Tibial artery (tissue), 4 donors: Measurements from ENCODE around the gene C1QTNF12.

Experiments
- DNase-seq, 2 donors: peaks; one replicate each; pipeline ENCODE4 v3.0.0-alpha.2; 2019
- H3K27ac ChIP-seq, 2 donors: fragments of 200-600 bp; sonication (generic) in 1 of 2; 1 replicate in 1 of 2; 2 replicates in 1 of 2; pipeline ENCODE4 v1.5.1; 2018 to 2019; ENCODE audit warnings: mild to moderate bottlenecking in 1 of 2
- H3K27me3 ChIP-seq, 2 donors: fragments of 200-600 bp; sonication (generic) in 1 of 2; one replicate each; pipeline versions ENCODE4 v1.5.1 to v1.6.0; 2016 to 2019
- H3K36me3 ChIP-seq, 3 donors: fragments of 200-600 bp; sonication (generic) in 2 of 3; one replicate each; pipeline ENCODE4 v1.5.1; 2016 to 2019; ENCODE audit warnings: mild to moderate bottlenecking in 2 of 3
- H3K4me1 ChIP-seq, 4 donors: fragments of 200-600 bp; sonication (generic) in 2 of 4; 1 replicate in 3 of 4; 2 replicates in 1 of 4; pipeline ENCODE4 v1.5.1; 2016 to 2019
- H3K4me3 ChIP-seq, 2 donors: fragments of 200-600 bp; sonication (generic) in 1 of 2; 1 replicate in 1 of 2; 2 replicates in 1 of 2; pipeline ENCODE4 v1.5.1; 2018 to 2019; ENCODE audit warnings: mild to moderate bottlenecking in 2 of 2
- H3K9me3 ChIP-seq, 3 donors: fragments of 200-600 bp; sonication (generic) in 1 of 3; one replicate each; pipeline ENCODE4 v1.5.1; 2016 to 2019
- CTCF ChIP-seq, 2 experiments: fragments of 200-600 bp in 1 of 2; fragments of 450-650 bp in 1 of 2; IDR thresholded peaks; one replicate each; pipeline ENCODE4 v1.5.1; 2017 to 2019; ENCODE audit warnings: antibody characterized with exemption in 2 of 2, mild to moderate bottlenecking in 1 of 2, moderate library complexity in 1 of 2
- intact Hi-C: fragments of 100-400 bp; cut with DNase I; formaldehyde crosslinking; loops from one replicate; pipeline ENCODE4 v1.15.0; 2023; ENCODE audit warnings: low total_unique reads

The C1QTNF12 gene

GRCh38 chr1:1292851-1293250, 46.3 kb upstream of the C1QTNF12 start:
- H3K27ac ChIP-seq, result no peak overlapping the region
- H3K4me1 ChIP-seq, result peaks cover 0 to 25% (median 7%) of the 10 kb centered on the region in 4 donors
- TF ChIP-seq CTCF (IDR thresholded peaks at IDR 0.05), result no peak
- H3K9me3 ChIP-seq, result no peaks in the 10 kb centered on the region
- intact Hi-C loops, result loop anchor here (5.0 kb wide), 1 partner anchor 171 kb away; no protein-coding TSS in a partner anchor
- DNase-seq, result no peak
- H3K27me3 ChIP-seq, result peaks cover 0 to 18% of the 10 kb centered on the region in 2 donors
- H3K4me3 ChIP-seq, result no peak overlapping the region
- H3K36me3 ChIP-seq, result peaks cover 3 to 43% (median 28%) of the 10 kb centered on the region in 3 donors

- Histone ChIP-seq H3K4me3 (no peak overlapping the region), H3K27ac (no peak overlapping the region), H3K9me3 (no peaks in the 10 kb centered on the region), H3K36me3 (peaks cover 0 to 39% (median 24%) of the 10 kb centered on the region in 3 donors), H3K27me3 (peaks cover 0 to 22% of the 10 kb centered on the region in 2 donors), H3K4me1 (peaks cover 0 to 25% (median 7%) of the 10 kb centered on the region in 4 donors)
- TF ChIP-seq CTCF (IDR thresholded peaks at IDR 0.05), result no peak
- no peak for DNase-seq
- intact Hi-C loops, result loop anchor here (5.0 kb wide), 1 partner anchor 170 kb away; no protein-coding TSS in a partner anchor
Measured at GRCh38 chr1:1292442-1292779, 45.9 kb upstream of the C1QTNF12 start.

DNA sequence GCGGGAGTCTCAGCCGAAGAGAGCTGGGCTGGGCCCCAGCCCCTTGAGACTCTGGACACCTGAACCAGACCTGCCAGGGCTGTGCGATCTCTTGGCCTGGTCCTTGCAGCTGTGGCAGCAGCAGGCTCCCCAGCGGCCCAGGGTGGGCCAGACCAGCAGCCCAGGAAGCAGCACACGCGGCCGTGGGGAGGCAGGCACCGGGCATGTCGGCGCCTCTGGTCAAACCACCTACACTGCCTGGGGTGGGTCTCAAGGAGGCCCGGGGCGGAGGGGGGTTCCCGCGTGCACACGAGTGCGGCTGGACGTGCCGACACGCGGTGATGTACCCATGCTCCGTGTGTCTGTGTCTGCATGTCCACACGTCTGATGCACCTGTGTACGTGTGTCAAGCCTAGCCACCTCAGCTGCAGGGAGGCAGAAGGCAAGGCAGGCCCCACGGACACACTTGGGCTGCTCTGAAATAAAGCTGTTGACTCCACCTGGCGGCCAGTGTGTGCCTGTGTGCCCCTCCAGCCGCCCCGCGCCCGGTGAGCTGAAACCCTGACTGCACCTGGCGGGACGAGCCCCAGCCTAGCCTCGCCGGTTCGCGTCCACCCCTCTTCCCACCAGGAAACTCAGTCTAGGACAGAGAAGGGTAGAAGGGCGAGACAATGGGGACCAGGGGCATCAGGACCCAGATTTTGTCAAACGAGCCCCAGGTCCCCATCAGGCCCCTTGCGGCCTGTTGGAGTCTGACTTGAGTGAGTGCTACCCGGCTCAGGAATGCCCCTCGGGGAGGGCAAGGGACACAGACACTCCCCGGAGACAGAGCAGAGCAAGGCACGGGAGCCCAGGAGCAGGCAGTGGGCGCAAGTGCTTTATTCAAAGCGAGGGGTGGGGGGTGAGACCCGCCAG, 45.3 kb upstream of the C1QTNF12 start:
- peak in 1 of 2 donors; percentile 44 for DNase-seq
- Histone ChIP-seq H3K27me3 (peaks cover 0 to 28% of the 10 kb centered on the region in 2 donors), H3K4me1 (peaks cover 0 to 25% (median 7%) of the 10 kb centered on the region in 4 donors), H3K9me3 (no peaks in the 10 kb centered on the region), H3K36me3 (peaks cover 0 to 36% (median 21%) of the 10 kb centered on the region in 3 donors), H3K4me3 (no peak overlapping the region), H3K27ac (no peak overlapping the region)
- intact Hi-C loops, result loop anchor here (5.0 kb wide), 1 partner anchor 169 kb away; no protein-coding TSS in a partner anchor
- peak; percentile 51 to 59 for TF ChIP-seq CTCF (IDR thresholded peaks at IDR 0.05)

DNA sequence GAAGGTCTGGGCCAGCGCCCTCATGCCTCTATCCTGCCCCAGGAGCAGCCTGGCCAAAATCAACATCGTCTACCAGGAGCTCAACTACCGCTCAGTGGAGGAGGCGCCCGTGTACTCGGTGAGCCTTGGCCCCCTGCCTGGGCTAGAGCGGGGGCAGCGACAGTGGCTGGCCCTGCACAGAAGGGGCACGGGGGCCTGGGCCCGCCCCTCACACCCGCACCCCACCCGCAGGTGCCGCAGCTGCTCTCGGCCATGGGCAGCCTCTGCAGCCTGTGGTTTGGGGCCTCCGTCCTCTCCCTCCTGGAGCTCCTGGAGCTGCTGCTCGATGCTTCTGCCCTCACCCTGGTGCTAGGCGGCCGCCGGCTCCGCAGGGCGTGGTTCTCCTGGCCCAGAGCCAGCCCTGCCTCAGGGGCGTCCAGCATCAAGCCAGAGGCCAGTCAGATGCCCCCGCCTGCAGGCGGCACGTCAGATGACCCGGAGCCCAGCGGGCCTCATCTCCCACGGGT, 44.6 kb upstream of the C1QTNF12 start:
- peaks cover 0 to 35% of the 10 kb centered on the region in 2 donors for H3K27me3 ChIP-seq
- DNase-seq, result no peak
- TF ChIP-seq CTCF (IDR thresholded peaks at IDR 0.05), result no peak
- no peaks in the 10 kb centered on the region for H3K9me3 ChIP-seq
- peaks cover 0 to 25% (median 7%) of the 10 kb centered on the region in 4 donors for H3K4me1 ChIP-seq
- H3K27ac ChIP-seq, result no peak overlapping the region
- intact Hi-C loops, result loop anchor here (5.0 kb wide), 1 partner anchor 169 kb away; no protein-coding TSS in a partner anchor
- H3K4me3 ChIP-seq, result no peak overlapping the region
- H3K36me3 ChIP-seq, result peaks cover 0 to 29% (median 14%) of the 10 kb centered on the region in 3 donors

DNA sequence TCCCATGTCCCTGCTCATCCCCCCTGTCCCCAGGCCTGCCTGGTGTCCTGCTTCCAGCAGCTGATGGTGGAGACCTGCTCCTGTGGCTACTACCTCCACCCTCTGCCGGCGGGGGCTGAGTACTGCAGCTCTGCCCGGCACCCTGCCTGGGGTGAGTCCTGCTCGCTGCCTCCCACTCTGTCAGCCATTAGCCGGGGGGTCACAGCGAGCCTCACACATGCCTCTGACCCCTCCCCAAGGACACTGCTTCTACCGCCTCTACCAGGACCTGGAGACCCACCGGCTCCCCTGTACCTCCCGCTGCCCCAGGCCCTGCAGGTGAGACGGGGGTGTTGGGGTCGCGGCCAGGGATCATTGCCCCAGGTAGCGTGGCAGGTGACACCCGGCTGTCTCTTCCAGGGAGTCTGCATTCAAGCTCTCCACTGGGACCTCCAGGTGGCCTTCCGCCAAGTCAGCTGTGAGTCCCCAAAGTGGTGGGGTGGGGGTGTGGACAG, 43.8 kb upstream of the C1QTNF12 start:
- intact Hi-C loops, result loop anchor here (5.0 kb wide), 1 partner anchor 168 kb away; no protein-coding TSS in a partner anchor

More for the DNA sequence above, 43.8 kb upstream of the C1QTNF12 start:
- no peak overlapping the region for H3K27ac ChIP-seq
- peaks cover 0 to 25% (median 7%) of the 10 kb centered on the region in 4 donors for H3K4me1 ChIP-seq
- H3K9me3 ChIP-seq, result no peaks in the 10 kb centered on the region
- H3K4me3 ChIP-seq, result no peak overlapping the region
- H3K27me3 ChIP-seq, result peaks cover 0 to 43% of the 10 kb centered on the region in 2 donors
- peak in 1 of 2 donors; percentile 52 for DNase-seq
- TF ChIP-seq CTCF (IDR thresholded peaks at IDR 0.05), result peak; percentile 53 to 61
- H3K36me3 ChIP-seq, result peaks cover 0 to 21% (median 9%) of the 10 kb centered on the region in 3 donors
